ENCODE results near the gene AZIN2.
"Not testable (repeated sequence)": the region's sequence is repeated elsewhere in the genome, so short reads cannot be mapped to it uniquely, and the experiment has no call there.

The AZIN2 gene

DNA sequence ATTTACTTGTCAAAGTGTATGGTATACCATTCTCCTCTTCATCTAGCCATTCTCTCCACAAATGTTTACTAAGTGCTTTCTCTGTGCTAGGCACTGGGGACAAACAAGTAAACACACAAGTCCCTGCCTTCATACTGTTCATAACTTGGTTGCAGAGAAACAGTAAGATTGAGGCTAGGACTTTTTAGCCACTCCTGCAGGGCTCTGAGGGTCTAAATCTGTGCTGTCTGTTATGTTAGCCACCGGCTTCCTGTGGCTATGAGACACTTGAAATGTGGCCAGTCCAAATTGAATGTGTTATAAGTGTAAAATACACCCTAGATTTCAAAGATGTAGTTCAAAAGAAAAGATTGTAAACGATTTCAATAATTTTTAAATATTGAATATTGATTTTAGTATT is 50.2 kb downstream of the AZIN2 start:
- DNase-seq = no peak

DNA sequence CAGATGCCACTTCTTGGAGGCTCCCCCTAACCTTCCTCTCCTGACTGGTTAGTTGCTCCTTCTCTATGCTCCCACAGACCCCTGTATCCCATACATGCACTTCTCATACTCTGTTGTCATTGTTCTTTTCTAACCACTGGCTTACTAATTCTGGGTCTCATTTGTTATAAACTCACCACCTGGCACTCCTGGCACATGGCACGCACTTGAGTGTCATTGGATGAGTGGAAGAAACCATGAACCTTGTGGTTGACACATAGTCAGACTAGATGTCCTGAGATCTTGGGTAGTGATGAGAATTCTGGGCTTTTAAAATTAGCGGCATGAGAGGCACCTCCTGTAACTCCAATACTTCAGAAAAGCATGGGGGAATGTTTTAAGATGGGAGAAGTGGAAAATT is 51.6 kb downstream of the AZIN2 start:
- no peak for DNase-seq

DNA sequence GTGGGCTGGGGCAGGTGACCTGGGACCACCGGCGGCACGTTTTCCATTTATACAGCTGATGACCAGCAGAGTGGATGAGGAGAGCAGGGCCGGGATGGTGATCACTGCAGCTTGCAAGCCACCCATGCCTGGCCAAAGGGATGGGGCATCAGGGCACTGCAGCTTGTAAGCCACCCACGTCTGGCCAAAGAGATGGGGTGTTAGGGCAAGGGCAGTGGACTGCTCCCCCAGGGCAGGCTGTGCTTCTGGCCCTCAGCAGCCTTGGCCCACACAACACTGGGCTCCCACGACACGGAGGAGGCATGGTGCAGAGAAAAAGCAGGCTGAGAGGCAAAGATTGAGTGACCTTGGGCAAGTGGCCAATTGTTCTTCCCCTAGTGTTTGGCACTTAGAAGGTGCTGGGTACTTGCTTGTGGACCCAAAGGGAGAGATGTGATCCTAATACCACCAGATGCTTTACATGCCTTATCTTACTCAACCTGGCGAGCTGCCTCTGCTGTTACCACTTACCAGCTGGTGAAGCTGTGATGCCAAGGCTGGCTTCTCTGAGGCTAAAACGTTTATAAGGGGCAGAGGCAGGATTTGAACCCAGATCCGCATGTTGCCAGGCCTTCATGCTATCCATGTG is 52.6 kb downstream of the AZIN2 start:
- DNase-seq = no peak

DNA sequence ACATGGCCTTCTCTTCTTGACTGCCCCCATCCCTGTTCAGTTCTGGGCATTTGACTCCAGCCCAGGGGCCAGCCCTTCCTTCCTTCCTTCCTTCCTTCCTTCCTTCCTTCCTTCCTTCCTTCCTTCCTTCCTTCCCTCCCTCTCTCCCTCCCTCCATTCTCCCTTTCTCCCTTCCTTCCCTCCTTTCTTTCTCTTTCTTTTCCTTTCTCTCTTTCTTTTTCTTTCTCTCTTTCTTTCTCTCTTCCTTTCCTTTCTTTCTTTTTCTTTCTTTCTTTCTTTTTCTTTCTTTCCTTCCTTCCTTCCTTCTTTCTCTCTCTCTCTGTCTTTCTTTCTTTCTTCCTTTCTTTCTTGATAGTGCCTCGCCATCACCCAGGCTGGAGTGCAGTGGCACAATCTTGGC is 55.1 kb downstream of the AZIN2 start:
- DNase-seq = not testable (repeated sequence)

DNA sequence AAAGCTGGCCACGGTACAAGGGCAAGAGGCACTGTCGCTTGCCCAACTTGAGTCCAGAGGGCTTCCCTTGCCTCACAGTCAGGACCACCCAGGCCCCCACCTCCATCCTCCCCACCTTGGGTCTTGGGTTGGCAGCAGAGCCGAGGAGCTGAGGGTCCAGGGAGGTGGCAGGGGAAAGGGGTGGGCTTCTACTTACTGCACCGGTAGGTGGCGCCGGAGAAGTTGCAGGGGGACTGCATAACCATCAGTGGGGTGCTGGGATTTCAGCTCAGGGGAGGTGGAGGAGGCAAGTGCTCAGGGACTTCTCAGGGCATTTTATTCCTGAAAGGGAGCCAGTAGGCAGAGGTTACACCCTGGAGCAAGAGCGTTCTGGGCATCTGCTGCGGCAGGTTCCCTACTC is 56.8 kb downstream of the AZIN2 start:
- no peak for DNase-seq

DNA sequence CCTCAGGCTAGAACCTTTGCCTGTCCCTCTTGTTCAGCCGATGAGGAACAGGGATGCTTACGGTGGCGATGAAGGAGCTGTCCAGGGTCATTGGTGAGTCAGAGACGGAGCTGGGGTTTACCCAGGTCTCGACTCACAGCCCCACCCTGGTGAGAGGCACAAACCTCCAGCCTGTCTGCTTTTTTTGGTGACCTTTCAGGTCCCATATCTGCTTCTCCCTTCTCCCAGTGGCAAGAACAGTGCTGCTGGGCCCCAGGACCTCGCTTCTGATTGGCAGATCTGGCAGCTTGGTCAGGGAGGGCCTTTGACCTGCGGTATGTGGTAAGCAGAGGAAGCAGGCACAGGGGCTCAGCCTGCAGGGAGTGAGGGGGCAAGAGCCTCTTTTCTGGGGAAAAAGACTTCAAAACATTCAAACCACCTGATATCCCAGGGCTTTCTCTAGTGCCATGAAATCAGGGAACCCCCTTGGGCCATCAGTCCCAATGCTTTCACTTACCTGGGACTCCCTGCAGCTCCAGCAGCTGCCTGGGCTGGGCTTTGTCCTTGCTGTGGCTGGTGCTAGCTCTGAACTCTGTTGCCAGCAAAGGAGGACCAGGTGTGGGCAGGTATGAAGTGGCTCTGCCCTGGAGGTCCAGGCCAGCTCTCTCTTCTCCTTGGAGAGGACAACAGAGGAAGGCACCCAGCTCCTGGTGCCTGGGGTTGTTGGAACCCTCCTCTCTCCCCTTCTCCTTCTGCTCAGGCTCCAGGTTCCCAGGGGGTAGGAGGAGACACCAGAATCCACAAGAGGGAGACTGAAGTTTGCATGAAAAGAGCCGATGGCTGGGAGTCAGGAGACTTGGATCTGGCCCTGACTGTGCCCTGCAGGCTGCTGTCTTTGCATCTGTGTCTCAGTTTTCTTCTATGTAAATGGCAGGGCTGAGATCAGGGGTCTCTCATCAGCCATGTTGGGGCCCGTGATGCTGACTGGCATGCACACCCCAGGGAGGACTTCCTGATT is 59.5 kb downstream of the AZIN2 start:
- no peak for DNase-seq

DNA sequence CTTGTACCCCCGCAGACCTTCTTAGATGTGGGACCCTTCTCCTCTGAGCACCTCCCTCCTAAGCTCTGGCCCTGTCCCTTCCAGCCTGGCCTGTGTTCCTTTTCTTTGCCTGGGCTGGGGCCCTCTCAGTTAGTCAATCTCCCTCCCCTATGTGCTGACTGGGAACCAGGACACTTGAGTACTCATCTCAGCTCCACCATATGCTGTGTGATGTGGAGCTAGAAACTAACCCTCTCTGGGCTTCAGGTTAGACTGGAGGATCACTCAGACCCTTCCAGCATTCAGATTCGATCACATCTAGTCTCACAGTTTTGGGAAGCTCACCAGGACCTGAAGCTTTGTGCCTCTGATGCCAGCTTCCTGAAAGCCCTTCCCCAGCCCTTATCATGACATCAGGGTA is 60.3 kb downstream of the AZIN2 start:
- no peak for DNase-seq

DNA sequence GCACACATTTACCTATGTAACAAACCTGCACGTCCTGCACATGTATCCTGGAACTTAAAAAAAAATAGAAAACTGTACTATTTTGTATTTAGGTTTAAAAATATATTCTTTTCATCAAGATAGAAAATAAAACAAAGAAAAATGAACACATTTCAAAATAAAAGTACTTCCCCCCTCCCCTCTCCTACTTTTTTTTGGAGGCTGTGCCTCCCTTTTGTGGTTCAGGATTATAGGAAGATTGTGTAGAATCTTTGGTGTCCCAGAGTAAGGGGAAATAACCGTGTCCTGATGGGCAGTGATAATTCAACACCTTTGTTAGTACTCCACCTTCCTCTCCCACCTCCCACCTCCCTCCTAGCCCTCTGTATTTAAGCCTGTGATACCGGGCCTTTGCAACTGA is 60.8 kb downstream of the AZIN2 start:
- DNase-seq = no peak

DNA sequence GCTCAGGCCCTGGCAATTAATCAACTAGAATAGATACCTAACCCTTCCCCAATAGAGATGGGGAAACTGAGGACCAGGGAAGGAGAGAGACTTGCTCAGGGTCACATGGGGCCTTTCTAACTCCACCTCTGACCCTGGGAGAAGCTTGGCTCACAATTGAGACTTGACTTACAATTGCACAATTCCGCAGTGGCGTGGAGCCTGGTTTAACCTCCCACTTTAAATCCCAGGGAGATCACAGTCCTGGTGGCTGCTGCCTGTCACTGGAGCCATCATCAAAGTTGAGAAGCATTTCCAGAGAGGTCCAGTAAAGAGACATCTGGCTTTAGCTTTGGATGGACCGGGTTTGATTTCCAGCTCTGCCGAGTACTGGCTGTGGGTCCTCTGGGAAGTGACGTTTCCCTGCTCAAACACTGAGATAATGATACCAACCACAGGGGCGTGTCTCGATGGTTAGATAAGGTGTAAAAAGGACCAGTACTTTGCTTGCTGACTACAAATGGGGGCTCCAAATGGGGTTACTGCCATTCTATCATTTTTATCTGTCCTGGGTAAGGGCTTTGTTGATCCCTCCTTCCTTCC is 61.6 kb downstream of the AZIN2 start:
- DNase-seq = no peak

DNA sequence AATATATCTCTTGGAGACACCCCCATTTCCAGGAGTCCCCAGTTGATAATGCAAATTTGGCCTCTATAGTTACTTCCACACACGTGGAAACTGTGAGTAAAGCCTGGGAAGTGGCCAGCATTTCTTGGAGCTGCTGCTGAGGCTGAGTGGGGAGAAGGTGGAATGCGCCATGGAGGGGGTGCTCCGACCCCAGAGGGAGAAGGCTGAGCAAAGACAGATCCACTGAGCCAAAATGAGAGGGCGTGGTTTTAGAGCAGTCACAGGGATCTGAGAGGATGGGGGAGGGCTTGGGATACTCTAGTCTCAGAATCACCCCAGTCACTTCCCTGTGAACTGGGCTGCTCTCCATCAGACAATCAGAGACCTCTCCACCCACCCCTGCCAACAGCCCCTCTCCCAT is 62.2 kb downstream of the AZIN2 start:
- DNase-seq = peak; percentile 68

DNA sequence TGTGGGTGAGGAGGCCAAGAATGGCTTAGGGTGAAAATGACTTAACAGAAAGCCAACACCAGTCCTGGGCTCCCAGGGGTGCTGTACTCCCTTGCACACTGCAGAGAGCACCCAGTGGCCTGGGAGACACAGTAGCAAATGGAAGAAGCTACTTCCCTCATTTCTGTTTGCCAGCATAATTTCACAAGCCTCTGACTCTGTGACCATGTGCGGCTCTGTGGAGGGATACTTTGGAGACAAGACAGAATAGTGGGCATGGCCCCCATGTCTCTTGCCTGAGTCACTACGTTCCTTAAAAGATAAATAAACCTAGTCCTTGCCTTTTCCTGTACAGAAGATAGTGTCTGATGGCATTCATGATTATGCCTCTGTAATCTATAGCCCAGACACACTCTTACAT is 62.7 kb downstream of the AZIN2 start:
- DNase-seq = no peak

DNA sequence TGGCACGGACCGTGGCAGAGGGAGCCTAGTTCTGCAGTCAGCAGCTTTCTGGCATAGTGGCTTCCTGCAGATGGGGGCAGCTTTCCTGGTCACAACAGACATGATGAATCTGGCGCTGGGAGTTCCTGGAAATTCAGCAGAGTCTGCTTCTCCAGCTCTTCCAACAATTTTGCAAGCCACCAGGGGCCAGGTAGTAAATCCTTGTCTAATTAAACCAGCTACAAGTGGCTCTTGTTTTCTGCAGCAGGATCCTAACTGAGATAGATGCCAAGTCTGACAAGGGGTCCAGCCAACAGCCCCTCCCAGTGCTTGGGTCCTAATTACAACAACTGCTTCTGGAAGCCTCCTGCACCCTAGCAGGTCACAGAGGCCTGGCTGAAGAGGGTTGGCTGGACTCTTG is 65.0 kb downstream of the AZIN2 start:
- DNase-seq = no peak

DNA sequence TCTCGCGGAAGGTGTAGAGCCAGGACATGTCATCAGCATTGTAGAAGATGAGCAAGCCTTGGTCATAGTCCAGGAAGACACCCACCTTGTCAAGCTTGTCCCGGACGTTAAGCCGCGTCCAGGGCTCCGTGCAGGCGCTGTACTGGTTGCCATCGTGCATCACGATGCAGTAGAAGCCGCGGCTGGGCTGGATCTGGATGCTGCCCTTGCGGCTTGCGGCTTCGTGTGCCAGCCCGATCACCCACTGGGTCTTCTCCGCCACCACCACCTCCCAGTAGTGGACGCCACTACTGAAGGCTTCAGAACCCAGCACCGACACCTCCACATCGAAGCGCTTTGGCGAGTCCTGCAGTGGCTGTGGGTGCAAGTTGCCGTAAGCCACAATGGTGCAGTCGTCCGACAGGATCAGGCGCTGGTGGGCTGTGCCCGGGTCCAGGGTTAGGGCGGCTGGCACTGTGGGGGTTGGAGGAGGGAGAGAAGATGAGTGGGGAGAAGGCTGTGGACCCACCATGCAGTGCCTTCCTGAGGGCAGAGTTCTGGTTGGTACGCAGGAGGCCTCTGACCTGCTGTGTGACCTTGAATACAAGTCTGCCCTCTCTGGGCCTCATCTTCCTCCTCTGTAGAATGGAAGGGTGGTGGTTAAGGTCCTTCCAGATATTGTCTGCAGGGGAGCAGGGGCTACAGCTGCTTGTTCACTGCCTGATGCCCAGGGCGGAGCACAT is 66.5 kb downstream of the AZIN2 start:
- DNase-seq = no peak

DNA sequence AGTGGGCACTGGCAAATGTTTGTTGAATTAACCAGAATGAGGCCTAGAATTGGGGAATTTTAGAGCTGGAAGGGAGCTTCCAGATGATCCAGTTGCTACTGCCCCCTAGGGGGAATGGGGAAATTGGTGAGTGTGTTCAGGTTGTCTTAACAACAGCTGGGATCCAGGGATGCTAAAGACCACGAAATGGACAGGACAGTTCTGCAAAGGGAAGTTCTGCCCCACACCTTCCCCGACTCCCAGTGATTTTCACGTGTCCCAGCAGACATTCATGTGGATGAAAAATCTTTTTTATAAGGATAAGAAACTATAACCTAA is 67.0 kb downstream of the AZIN2 start:
- DNase-seq = no peak

DNA sequence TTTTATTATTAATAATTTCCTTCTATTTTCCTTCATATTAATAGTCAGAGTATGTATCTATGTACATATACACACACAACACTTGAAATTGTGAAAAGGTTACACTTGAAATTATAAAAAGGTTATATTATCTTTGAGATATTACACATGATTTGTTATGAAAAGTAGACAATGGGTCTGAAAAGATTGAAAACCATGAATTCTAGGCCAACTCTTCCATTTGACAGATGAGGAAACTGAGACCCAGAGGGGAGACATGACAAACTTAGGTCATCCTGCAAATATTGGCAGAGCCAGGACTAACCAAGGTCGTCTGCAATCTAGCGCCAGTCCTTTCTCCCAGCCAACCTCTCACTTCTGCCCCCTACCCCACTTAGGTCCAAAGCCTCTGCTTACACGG is 67.7 kb downstream of the AZIN2 start:
- no peak for DNase-seq

DNA sequence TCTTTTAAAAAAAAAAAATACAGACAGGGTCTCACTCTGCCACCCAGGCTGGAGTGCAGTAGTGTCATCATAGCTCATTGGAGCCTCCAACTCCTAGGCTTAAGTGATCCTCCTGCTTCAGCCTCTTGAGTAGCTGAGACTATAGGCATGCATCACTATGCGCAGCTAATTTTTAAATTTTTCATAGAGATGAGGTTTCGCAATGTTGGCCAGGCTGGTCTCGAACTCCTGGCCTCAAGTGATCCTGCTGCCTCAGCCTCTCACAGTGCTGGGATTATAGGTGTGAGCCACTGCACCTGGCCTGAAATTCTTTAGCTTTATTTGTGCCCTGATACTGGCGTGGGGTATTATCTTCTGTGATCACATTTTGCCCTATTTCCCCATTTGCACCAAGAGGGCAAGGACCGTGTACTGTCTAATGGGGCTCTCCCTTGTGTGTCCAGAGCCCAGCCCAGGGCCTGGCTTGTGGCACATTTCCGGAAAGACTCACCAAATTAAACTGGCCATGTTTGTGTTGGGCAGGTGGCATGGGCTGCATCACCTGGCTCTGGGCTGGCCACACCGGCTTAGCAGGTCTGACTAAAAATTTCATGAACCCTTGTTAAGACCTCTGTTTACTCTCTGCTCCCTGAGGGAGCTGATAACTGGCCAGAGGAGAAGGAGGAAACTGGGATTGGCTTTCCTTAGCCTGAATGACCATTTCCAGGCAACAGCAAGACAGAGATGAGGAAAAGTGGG is 68.7 kb downstream of the AZIN2 start:
- DNase-seq = no peak

DNA sequence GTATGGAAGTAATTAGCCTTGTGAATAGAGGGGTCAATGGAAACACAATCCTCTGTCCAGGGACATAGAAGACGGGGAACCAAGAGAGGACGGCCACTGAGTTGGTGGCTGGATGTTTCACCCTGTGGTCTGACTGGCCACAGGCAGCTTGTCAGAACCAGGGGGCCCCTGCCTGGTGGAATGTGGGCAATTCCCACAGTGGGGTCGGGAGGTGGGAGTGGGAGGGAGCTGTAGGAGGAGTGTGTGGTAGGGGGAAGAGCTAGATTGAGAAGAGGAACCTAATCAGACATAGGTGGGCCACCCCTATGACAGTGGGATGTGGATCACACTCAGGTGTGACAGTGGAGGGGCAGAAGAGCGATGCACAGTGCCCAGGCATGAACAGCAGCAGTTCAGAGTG is 69.6 kb downstream of the AZIN2 start:
- DNase-seq = no peak

DNA sequence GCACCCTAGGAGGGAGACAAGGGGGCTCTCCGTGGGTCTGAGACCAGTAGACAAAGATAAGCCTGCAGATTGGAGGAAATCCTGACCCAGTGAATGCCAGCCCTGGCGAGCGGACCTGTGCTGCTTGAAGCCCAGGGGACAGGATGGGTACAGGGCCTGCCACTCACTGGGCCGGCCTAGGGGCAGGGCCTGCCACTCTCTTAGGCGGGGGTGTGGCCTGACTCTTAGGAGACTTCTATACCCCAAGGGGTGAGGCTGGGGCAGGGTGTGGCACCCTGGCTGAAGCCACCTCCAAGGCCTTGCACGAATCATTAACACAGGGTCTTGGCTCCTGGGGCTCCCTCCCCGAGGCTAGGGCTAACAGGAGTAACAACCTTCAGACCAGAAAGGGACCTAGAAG is 70.2 kb downstream of the AZIN2 start:
- DNase-seq = no peak

DNA sequence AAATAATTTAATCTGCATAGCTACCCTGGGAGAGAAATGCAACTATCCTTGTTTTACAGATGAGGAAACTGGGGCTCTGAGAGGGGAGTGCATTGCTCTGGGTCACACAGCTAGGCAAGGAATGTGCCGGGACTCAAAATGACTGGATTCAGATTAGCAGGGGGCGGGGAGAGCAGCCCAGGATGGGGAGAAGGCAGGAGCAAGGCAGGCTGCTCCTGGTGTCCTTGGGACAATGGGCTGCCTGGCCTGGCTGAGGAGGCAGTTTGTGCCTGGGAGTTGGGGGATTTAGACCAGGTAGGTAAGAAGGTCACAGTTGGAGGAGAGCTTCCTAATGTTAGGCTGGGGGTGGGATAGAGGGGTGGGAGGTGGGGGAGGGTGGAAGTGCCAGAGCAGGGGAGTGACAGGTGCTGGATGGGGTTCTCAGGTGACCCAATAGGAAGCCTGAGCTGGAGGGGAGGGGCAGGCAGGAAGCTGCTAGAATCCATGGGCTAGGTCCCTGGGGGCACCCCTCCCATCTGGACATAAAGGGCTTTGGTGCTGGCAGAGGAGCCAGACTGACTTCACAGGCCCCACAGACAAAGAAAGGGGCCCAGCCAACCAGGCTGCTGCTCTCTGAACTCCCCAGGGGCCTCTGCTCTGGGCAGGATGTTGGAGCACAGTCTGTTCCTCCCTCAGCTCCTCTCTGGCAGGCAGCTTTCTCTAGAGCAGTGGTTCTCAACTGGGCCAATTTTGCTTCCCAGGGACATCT is 71.9 kb downstream of the AZIN2 start:
- no peak for DNase-seq

DNA sequence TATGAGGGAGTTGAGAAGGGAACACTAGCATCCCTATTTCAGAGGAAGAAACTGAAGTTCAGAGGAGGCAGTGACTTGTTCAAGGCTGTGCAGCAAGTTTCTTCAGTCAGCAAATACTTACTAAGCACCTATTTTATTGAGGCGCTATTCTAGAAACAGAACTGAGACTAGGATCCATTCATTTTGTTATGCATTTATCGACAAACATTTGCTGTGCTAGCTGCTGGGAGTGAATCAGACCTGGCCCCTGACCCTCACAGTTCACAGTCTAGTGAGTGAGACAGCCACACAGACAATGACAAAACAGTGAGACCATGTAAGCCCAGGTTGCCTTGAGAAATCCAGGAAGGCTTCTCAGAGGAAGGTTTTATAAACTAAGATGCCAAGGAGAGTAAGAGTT is 72.7 kb downstream of the AZIN2 start:
- no peak for DNase-seq

DNA sequence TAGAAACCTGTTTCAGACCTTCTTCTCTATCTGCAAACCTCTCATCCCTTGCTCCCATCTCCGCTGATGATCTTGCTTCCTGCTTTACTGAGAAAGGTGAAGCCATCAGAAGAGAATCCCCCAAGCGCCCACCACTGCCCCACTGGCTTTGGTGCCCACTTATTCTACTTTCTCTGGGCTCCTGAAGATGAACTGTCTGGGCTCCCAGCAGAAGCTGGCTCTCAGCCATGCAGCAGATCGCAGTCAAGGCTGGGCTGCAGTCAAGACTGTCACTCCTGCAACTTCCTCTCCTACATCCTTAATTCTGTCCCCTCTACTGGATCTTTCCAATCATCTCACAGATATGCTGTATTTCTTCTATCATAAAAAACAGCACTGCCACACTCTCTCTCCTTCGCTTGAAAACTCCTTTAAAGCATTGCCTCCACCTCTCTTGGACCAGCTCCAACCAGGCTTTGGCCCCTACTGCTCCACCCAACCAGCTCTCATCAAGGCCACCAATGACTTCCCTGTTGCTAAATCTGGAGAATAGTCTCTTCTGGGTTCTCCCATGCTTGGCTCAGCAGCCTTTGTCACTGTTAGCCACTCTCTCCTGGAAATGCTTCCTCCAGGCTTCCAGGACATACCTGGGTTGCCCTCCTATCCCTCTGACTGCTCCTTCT is 75.1 kb downstream of the AZIN2 start:
- no peak for DNase-seq

DNA sequence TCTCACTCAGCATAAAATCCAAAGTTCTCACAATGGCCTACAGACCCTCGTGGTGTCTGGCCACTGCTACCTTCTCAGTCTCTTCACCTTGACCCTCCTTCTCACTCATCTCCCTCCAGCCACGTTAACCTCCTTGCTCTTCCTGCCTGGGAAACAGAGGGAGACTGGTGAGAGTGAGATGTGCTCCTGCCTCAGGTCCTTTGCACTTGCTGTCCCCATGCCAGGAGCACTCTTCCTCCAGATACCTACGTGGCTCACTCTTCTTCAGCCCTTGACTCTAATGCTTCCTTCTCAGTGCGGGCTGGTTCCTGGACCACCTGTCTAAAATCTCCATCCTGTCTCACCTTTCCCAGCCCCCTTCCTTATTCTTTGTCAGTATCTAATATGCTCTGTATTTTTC is 76.2 kb downstream of the AZIN2 start:
- DNase-seq = no peak

Data from right forelimb (tissue), 1 donor.